PC-9 (cell line): ENCODE data around the gene BAHD1.

ENCODE experiments used
- CTCF ChIP-seq: fragments of 200-600 bp; sonication (generic); conservative IDR thresholded peaks from 2 replicates; pipeline ENCODE4 v1.6.1; 2017; ENCODE audit warnings: mixed run types, antibody characterized with exemption, mild to moderate bottlenecking, moderate library complexity
- EZH2 ChIP-seq: fragments of 200-600 bp; sonication (generic); IDR thresholded peaks from 2 replicates; pipeline ENCODE4 v1.8.0; 2017; ENCODE audit warnings: antibody characterized with exemption, low read depth

- TF ChIP-seq CTCF (no peak), EZH2 (no peak)
Measured at GRCh38 chr15:40467261-40467615, 26.5 kb downstream of the BAHD1 start.
